ENCODE results near the gene RFX1. TPM values are rescaled to one million over a fixed set of nuclear protein-coding genes. Genes with fewer than 3 reads are reported as not detected.

Gene RFX1
- total RNA-seq, 4 donors from 2014 or later: 6.8 to 13.2 (median 10.1) TPM

DNA sequence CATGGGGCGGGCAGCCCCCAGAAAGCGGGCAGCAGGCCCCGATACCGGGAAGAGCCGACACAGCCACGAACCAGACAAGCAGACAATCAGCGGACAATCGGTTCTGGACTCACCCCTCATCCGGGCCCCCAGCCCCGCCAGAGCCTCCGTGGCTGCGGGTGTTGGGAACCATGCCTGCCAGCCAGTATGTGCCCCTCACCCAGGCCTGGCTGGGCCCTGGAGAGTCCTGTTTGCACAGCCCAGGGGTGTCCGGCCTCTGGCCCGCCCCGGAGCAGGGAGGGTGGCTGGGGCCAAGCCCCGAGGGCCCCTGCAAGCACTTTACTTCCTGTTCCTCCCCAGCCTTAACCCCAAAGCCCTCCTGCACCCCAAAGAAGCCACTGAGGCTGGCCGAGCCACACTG lies 75.7 kb downstream of the RFX1 start:
- Histone ChIP-seq H3K27ac (no peak overlapping the region), H3K4me3 (no peak overlapping the region), H3K4me1 (no peaks in the 10 kb centered on the region), H3K36me3 (peaks cover 43% of the 10 kb centered on the region), H3K27me3 (no peaks in the 10 kb centered on the region), H3K9me3 (no peaks in the 10 kb centered on the region)
- WGBS: 92% methylated on average over 4 of the region's 17 CpGs
- DNase-seq (ENCODE audit: low spot score in 2 of 2): no peak
- no peak for TF ChIP-seq POLR2A (IDR thresholded peaks at IDR 0.05)
- TF ChIP-seq POLR2AphosphoS5 (IDR thresholded peaks at IDR 0.05): no peak
- TF ChIP-seq, protein P1, sequence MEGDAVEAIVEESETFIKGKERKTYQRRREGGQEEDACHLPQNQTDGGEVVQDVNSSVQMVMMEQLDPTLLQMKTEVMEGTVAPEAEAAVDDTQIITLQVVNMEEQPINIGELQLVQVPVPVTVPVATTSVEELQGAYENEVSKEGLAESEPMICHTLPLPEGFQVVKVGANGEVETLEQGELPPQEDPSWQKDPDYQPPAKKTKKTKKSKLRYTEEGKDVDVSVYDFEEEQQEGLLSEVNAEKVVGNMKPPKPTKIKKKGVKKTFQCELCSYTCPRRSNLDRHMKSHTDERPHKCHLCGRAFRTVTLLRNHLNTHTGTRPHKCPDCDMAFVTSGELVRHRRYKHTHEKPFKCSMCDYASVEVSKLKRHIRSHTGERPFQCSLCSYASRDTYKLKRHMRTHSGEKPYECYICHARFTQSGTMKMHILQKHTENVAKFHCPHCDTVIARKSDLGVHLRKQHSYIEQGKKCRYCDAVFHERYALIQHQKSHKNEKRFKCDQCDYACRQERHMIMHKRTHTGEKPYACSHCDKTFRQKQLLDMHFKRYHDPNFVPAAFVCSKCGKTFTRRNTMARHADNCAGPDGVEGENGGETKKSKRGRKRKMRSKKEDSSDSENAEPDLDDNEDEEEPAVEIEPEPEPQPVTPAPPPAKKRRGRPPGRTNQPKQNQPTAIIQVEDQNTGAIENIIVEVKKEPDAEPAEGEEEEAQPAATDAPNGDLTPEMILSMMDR (IDR thresholded peaks at IDR 0.05): no peak
- no peak for TF ChIP-seq EP300 (IDR thresholded peaks at IDR 0.05)

DNA sequence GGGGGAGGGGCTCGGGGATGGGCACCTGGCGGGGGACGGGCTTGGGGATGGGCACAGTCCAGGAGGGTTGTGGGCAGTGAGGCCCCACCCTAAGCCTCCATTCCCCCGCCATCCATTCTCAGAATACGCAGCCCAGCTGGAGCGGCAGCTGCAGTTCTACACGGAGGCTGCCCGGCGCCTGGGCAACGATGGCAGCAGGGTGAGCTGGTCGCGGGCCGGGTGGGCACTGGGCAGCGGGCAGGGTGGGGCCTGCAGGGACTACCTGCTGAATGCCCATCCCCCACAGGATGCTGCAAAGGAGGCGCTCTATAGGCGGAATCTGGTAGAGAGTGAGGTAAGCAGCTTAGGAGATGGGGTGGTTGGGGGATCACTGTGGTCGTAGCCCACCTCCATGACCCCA lies 76.2 kb downstream of the RFX1 start:
- TF ChIP-seq POLR2A (IDR thresholded peaks at IDR 0.05) (no peak), POLR2AphosphoS5 (IDR thresholded peaks at IDR 0.05) (no peak), EP300 (IDR thresholded peaks at IDR 0.05) (no peak)
- TF ChIP-seq, protein P1 (IDR thresholded peaks at IDR 0.05): no peak

DNA sequence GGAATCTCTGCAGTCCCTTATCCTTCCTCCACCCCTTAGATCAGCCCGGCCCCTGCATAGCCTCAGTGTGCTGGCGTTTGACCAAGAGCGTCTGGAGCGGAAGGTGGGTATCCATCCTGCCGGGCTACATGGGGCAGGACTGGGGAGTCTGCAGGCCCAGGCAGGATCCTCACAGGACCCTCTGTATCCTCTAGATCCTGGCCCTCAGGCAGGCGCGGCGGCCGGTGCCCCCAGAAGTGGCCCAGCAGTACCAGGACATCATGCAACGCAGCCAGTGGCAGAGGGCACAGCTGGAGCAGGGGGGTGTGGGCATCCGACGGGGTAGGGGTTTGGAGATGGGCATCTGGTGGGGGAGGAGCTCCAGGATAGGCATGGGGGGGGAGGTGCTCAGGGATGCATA lies 76.8 kb downstream of the RFX1 start:
- TF ChIP-seq, protein P1 (IDR thresholded peaks at IDR 0.05): no peak
- TF ChIP-seq POLR2AphosphoS5 (IDR thresholded peaks at IDR 0.05): no peak
- no peak for TF ChIP-seq EP300 (IDR thresholded peaks at IDR 0.05)
- TF ChIP-seq POLR2A (IDR thresholded peaks at IDR 0.05): no peak
- 86% methylated on average over 7 of the region's 12 CpGs for WGBS
- Histone ChIP-seq H3K4me3 (no peak overlapping the region), H3K9me3 (no peaks in the 10 kb centered on the region), H3K4me1 (no peaks in the 10 kb centered on the region), H3K36me3 (peaks cover 54% of the 10 kb centered on the region), H3K27me3 (no peaks in the 10 kb centered on the region), H3K27ac (no peak overlapping the region)
- DNase-seq (ENCODE audit: low spot score in 2 of 2): no peak

More for the DNA sequence above, 76.2 kb downstream of the RFX1 start:
- Histone ChIP-seq H3K27ac (no peak overlapping the region), H3K4me1 (no peaks in the 10 kb centered on the region), H3K9me3 (no peaks in the 10 kb centered on the region), H3K36me3 (peaks cover 48% of the 10 kb centered on the region), H3K27me3 (no peaks in the 10 kb centered on the region), H3K4me3 (no peak overlapping the region)
- no peak for DNase-seq (ENCODE audit: low spot score in 2 of 2)
- WGBS: 89% methylated on average over 15 of the region's 17 CpGs

- Histone ChIP-seq H3K27me3 (no peaks in the 10 kb centered on the region), H3K4me1 (no peaks in the 10 kb centered on the region), H3K9me3 (no peaks in the 10 kb centered on the region), H3K27ac (no peak overlapping the region), H3K4me3 (no peak overlapping the region), H3K36me3 (peaks cover 75% of the 10 kb centered on the region)
- WGBS: 97% methylated on average over 4 of the region's 8 CpGs
- TF ChIP-seq POLR2AphosphoS5 (IDR thresholded peaks at IDR 0.05) (no peak), EP300 (IDR thresholded peaks at IDR 0.05) (no peak), POLR2A (IDR thresholded peaks at IDR 0.05) (no peak)
- TF ChIP-seq, protein P1 (IDR thresholded peaks at IDR 0.05): no peak
- DNase-seq (ENCODE audit: low spot score in 2 of 2): no peak
These were observed 79.4 kb downstream of the RFX1 start for GRCh38 chr19:13926715-13927114.

DNA sequence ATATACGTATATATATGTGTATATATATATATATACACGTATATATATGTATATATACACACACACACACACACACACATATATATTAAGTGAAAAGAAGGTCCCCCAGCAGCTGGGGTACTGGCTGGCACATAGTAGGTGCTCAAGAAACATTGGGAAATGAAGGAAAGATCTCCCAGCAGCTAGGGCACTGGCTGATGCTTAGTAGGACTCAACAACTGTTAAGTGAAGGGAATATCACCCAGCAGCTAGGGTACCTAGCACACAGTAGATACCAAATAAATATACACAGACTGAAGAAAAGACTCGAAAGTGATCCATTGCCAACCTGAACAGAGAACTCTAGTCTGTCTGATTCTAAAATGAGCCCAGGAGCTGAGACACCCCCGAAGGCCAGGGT lies 80.1 kb downstream of the RFX1 start:
- peaks cover 75% of the 10 kb centered on the region for H3K36me3 ChIP-seq
- H3K4me3 ChIP-seq: no peak overlapping the region
- no peaks in the 10 kb centered on the region for H3K27me3 ChIP-seq
- no peak for DNase-seq (ENCODE audit: low spot score in 2 of 2)
- H3K27ac ChIP-seq: no peak overlapping the region
- 79% methylated on average over 4 of the region's 4 CpGs for WGBS
- no peaks in the 10 kb centered on the region for H3K4me1 ChIP-seq
- H3K9me3 ChIP-seq: no peaks in the 10 kb centered on the region
- TF ChIP-seq, protein P1 (IDR thresholded peaks at IDR 0.05): no peak
- TF ChIP-seq POLR2A (IDR thresholded peaks at IDR 0.05) (no peak), POLR2AphosphoS5 (IDR thresholded peaks at IDR 0.05) (no peak), EP300 (IDR thresholded peaks at IDR 0.05) (no peak)

Measured in suprapubic skin (tissue), 4 donors.